HepG2 (cell line): Measurements from ENCODE around the gene GDF7. TPM values are rescaled to one million over a fixed set of nuclear protein-coding genes. Genes with fewer than 3 reads are reported as not detected.

Experiments
- ATAC-seq: fragments of 200-7000 bp; cut with Tn5 transposase; 3 replicates; pipeline ENCODE4 v1.9.1; 2020; ENCODE audit warnings: mild to moderate bottlenecking, moderate library complexity
- BruUV-seq: library from RNA; stranded (reverse); fragments of 400-500 nt; replicated peaks from 2 replicates; lab custom pipeline; 2021; lab: Mats Ljungman, UMichigan
- CTCF ChIA-PET: fragments of 300-600 bp; formaldehyde crosslinking; extraction: SDS; loops from one replicate; lab custom pipeline; 2021; ENCODE audit warnings: low total read pairs, inconsistent platforms, low intra/inter-chr PET ratio; lab: Yijun Ruan, JAX
- POLR2A ChIA-PET: fragments of 350-600 bp; sonication (Branson Sonifier 250); formaldehyde crosslinking; loops from one replicate; lab custom pipeline; 2020; ENCODE audit warnings: antibody characterized with exemption, inconsistent platforms; lab: Yijun Ruan, JAX
- DNase-seq: peaks from one replicate; pipeline ENCODE4 v3.0.0-alpha.2; 2015; ENCODE audit warnings: low spot score
- FAIRE-seq: peaks from 3 replicates; lab custom pipeline; 2011; peaks lifted over from hg19 to GRCh38; lab: Jason Lieb, UNC
- H2AFZ ChIP-seq: one replicate; pipeline ENCODE4 v1.6.1; 2011; ENCODE audit warnings: low read length, inconsistent platforms
- H3K27ac ChIP-seq: fragments of 300-600 bp; 3 replicates; pipeline ENCODE4 v1.8.0; 2011; ENCODE audit warnings: mixed run types, mild to moderate bottlenecking, mixed read lengths, low read length, inconsistent platforms; ENCODE audit not compliant: insufficient read depth; ENCODE audit errors: extremely low read length
- H3K27me3 ChIP-seq, 2 experiments: fragments of 200-600 bp in 1 of 2; 2 replicates in 1 of 2; 3 replicates in 1 of 2; pipeline versions ENCODE4 v1.6.0 to v1.8.0; 2011; ENCODE audit warnings: low read length in 2 of 2, mild to moderate bottlenecking in 2 of 2, moderate library complexity in 2 of 2, inconsistent platforms in 1 of 2; ENCODE audit not compliant: insufficient read depth in 2 of 2, control insufficient read depth in 1 of 2
- H3K36me3 ChIP-seq, 2 experiments: fragments of 200-600 bp in 1 of 2; replicated peaks in 1 of 2; 2 replicates in 1 of 2; 3 replicates in 1 of 2; pipeline versions ENCODE4 v1.5.1 to v1.8.0; 2011; ENCODE audit warnings: low read length in 2 of 2, inconsistent platforms in 1 of 2; ENCODE audit not compliant: insufficient read depth in 2 of 2, control insufficient read depth in 1 of 2
- H3K4me1 ChIP-seq: 2 replicates; pipeline ENCODE4 v1.5.1; 2012; ENCODE audit warnings: low read length, inconsistent platforms; ENCODE audit not compliant: insufficient read depth
- H3K4me2 ChIP-seq: 2 replicates; pipeline ENCODE4 v1.6.0; 2011; ENCODE audit warnings: low read depth, low read length, inconsistent platforms
- H3K4me3 ChIP-seq, 3 experiments: fragments of 200-600 bp in 1 of 3; sonication (generic), shearing (Covaris generic) in 1 of 3; replicated peaks in 1 of 3; 2 replicates each; pipeline ENCODE4 v1.5.1; 2011 to 2016; ENCODE audit warnings: low read length in 3 of 3, inconsistent platforms in 2 of 3, low read depth in 2 of 3, mild to moderate bottlenecking in 2 of 3, control low read depth in 1 of 3, mixed read lengths in 1 of 3; ENCODE audit not compliant: insufficient read depth in 1 of 3
- H3K79me2 ChIP-seq: one replicate; pipeline ENCODE4 v1.6.1; 2011; ENCODE audit warnings: low read length, inconsistent platforms; ENCODE audit not compliant: insufficient read depth
- H3K9ac ChIP-seq: 2 replicates; pipeline ENCODE4 v1.6.0; 2011; ENCODE audit warnings: mild to moderate bottlenecking, low read depth, low read length, inconsistent platforms; ENCODE audit not compliant: insufficient read depth
- H3K9me3 ChIP-seq: 2 replicates; pipeline ENCODE4 v1.5.1; 2012; ENCODE audit warnings: mild to moderate bottlenecking, low read length
- H4K20me1 ChIP-seq: 2 replicates; pipeline ENCODE4 v1.6.0; 2011; ENCODE audit warnings: inconsistent platforms, mild to moderate bottlenecking, low read length, moderate library complexity; ENCODE audit not compliant: insufficient read depth
- CERS6 ChIP-seq: sonication (generic); formaldehyde crosslinking; IDR thresholded peaks from 2 replicates; pipeline ENCODE4 v1.5.0; 2020; ENCODE audit warnings: missing genetic modification reagents
- THAP11 ChIP-seq: IDR thresholded peaks from 2 replicates; pipeline ENCODE4 v1.6.1; 2016; ENCODE audit warnings: missing biosample characterization, missing genetic modification reagents
- TOPORS ChIP-seq: sonication (generic); formaldehyde crosslinking; IDR thresholded peaks from 2 replicates; pipeline ENCODE4 v1.8.0; 2023; ENCODE audit warnings: mild to moderate bottlenecking, missing genetic modification reagents
- ZNF75D ChIP-seq: sonication (generic); formaldehyde crosslinking; IDR thresholded peaks from 2 replicates; pipeline ENCODE4 v1.8.1; 2023; ENCODE audit warnings: missing genetic modification reagents, mild to moderate bottlenecking, borderline replicate concordance
- WGBS: methylation state at CpG from one replicate; pipeline ENCODE4 v1.1.6; 2017; ENCODE audit warnings: low lambda C conversion rate; 5-methylcytosine and 5-hydroxymethylcytosine counted together
- in situ Hi-C: cut with HindIII; loops from 2 replicates; pipeline ENCODE4 v1.10.0; 2017; ENCODE audit warnings: low pct_unique_long_range_greater_than_20kb; ENCODE audit not compliant: extremely low pct_ligation_motif_present
- intact Hi-C: fragments of 100-400 bp; cut with micrococcal nuclease; formaldehyde crosslinking; loops from one replicate; pipeline ENCODE4 v1.10.0; 2022; ENCODE audit not compliant: unreplicated experiment
- polyA plus RNA-seq, 8 experiments: library from polyadenylated mRNA; depleted of rRNA in 3 of 8; stranded (reverse) in 7 of 8; unstranded in 1 of 8; fragments of >200 nt; fragmentation: Illumina TruSeq in 4 of 8; extraction: Trizol in 4 of 8; gene quantifications; 2 replicates each; pipeline versions ENCODE4 v1.2.1 to v1.2.3, GENCODE V29; 2011 to 2016; ENCODE audit warnings: low read depth in 4 of 8, missing spikeins in 1 of 8, mixed read lengths in 1 of 8; ENCODE audit not compliant: insufficient read depth in 1 of 8
- total RNA-seq, 5 experiments: library from RNA; depleted of rRNA; stranded (reverse); fragments of >200 nt; fragmentation: Illumina TruSeq; extraction: Trizol; gene quantifications; 2 replicates each; pipeline ENCODE4 v1.2.3, GENCODE V29; 2016; ENCODE audit warnings: low read depth in 1 of 5

The GDF7 gene
- total and polyA plus RNA-seq, 2 of the 13 experiments (the other 11 are each of a cell fraction or from before 2014, with no cell fraction given) = 1.6 to 15.0 TPM

DNA sequence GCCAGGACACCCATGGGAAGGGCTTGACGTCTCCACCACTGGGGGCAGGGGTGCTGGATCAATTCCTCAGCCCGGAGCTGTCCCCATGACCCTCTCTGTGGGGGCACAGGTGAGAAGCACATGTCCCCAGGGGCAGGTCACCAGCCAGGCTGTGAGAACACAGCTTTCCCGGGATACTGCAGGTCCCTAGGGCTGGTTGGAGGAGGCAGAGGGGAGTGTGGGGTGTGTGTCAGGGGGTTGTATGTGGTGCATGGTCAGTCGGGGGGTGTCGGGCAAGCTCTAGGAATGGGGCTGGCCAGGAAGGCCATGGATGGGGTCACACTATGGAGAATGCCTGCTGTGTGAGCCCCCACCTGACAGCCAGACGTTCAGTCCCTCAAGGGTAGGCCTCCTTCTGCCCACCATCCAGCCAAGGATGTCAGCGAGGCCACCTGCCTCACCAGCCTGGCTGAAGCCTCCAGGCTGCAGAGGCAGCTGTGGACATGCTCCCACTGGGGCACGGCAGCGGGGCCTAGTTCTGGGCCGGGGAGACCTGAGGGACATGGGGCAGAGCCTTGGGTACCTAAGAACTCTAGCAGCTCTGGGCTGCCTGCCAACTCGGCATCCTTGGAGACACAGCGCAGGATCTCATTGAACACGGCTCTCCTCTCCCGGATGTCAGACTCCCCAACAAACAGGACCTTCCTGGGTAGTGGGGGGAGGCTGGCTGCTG, 26.4 kb upstream of the GDF7 start:
- H3K4me3 ChIP-seq = no peak overlapping the region
- intact Hi-C loops (no loop called here), in situ Hi-C loops (loop anchor here (5.0 kb wide), 1 partner anchor 243 kb away; no protein-coding TSS in a partner anchor)
- peaks cover 16% of the 10 kb centered on the region for H3K4me1 ChIP-seq
- DNase-seq = no peak
- CTCF ChIA-PET = interaction anchor here (0.8 to 1.2 kb wide), 2 partner anchors 244 to 245 kb away, joined by 3 read pairs; no protein-coding TSS in a partner anchor
- WGBS = 95% methylated on average over 14 of the region's 14 CpGs
- no peak overlapping the region for H3K9ac ChIP-seq
- no peaks in the 10 kb centered on the region for H4K20me1 ChIP-seq
- H2AFZ ChIP-seq = no peak overlapping the region
- peaks cover 9 to 19% of the 10 kb centered on the region in 2 experiments for H3K36me3 ChIP-seq
- no peaks in the 10 kb centered on the region for H3K27me3 ChIP-seq
- BruUV-seq = no TSS peak
- no peak for FAIRE-seq
- H3K79me2 ChIP-seq = no peaks in the 10 kb centered on the region
- POLR2A ChIA-PET = interaction anchor here (0.8 to 1.6 kb wide), 4 partner anchors 194 to 201 kb away, joined by 3 to 8 read pairs (median 4); partner anchors contain the start of gene RHOB
- no peak overlapping the region for H3K4me2 ChIP-seq
- no peaks in the 10 kb centered on the region for H3K9me3 ChIP-seq
- no peak overlapping the region for H3K27ac ChIP-seq
- no peak for TF ChIP-seq ZNF75D
- TF ChIP-seq TOPORS (CRISPR knock-in tag) = no peak
- no peak for TF ChIP-seq CERS6 (CRISPR knock-in tag)
- no peak for TF ChIP-seq THAP11 (CRISPR knock-in tag)
- no peak for ATAC-seq
